ENCODE data around the gene SCRG1.

DNA sequence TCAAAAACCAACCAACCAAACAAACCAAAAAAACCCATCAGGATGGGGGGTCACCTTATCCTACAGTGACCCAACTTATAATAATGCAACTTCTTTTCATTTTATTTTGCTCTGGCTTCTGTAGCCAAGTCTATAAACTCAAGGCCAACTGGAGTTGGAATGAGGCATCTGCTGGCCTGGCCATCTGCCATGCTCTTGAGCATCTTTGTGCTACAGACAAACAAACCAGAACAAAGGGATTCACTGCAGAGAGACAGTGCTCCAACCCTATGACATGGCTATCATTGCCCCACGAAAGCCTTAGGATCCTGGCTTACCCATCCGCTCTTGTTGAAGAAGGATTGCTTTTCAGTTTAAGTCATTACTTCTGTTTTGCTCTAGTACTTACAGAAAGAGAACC lies 49.2 kb upstream of the SCRG1 start:
- no peak for TF ChIP-seq GATA2 (IDR thresholded peaks at IDR 0.05; ENCODE audit: low read depth, low read length)
- no peak for TF ChIP-seq GATA3 (IDR thresholded peaks at IDR 0.05; ENCODE audit: low read depth, low read length)
